Measurements from ENCODE around the gene NKAPL. TPM values are rescaled to one million over a fixed set of nuclear protein-coding genes. Genes with fewer than 3 reads are reported as not detected.

Gene NKAPL
- total and polyA plus RNA-seq, 2 donors from 2014 or later: 1.2 to 1.7 TPM

DNA sequence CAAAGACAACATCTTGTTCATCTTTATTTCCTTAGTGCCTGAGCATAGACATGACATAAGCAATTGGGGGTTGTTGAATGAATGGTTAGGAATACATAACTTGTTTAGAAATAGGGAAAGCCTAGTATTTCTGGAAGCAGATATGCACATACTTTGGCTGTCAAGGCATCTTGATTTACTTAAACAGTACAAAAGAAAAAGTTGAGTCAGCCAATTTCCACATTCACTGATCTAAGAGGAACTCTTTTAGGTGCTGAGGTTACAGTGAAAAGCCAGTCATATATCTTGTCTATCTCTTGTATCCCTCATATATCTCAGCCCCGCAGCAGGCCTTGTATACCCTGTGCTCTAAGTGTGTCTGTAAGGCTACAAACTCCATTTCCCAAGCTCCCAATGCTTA is 18.6 kb upstream of the NKAPL start:
- FAIRE-seq: no peak
- H3K9ac ChIP-seq (ENCODE audit: low read length in 3 of 3): no peak overlapping the region

DNA sequence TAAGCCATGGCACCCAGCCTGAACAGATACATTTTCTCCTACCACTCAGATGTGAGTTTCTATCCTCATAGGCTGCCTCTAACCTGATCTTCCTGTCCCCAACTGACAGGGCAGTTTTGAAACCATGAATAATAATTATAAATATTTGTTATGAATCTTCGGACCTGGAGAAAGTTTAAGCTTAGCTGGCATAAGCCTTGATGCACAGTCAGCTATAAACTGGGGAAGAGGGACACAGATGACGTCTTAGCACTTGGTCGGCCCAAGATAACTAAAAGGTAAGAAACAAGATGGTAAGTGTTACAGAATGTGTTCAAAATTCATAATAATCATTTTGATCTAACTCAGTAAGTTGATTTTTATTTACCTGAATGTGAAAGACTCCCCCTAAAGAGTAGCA is 15.2 kb upstream of the NKAPL start:
- TF ChIP-seq, protein P1, sequence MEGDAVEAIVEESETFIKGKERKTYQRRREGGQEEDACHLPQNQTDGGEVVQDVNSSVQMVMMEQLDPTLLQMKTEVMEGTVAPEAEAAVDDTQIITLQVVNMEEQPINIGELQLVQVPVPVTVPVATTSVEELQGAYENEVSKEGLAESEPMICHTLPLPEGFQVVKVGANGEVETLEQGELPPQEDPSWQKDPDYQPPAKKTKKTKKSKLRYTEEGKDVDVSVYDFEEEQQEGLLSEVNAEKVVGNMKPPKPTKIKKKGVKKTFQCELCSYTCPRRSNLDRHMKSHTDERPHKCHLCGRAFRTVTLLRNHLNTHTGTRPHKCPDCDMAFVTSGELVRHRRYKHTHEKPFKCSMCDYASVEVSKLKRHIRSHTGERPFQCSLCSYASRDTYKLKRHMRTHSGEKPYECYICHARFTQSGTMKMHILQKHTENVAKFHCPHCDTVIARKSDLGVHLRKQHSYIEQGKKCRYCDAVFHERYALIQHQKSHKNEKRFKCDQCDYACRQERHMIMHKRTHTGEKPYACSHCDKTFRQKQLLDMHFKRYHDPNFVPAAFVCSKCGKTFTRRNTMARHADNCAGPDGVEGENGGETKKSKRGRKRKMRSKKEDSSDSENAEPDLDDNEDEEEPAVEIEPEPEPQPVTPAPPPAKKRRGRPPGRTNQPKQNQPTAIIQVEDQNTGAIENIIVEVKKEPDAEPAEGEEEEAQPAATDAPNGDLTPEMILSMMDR (IDR thresholded peaks at IDR 0.05; ENCODE audit: borderline replicate concordance, extremely low read depth, insufficient read depth): no peak
- H3K4me1 ChIP-seq (ENCODE audit: control insufficient read depth in 2 of 3, insufficient read depth in 2 of 3, low read depth in 1 of 3, low read length in 3 of 3): no peaks in the 10 kb centered on the region
- intact Hi-C loops (cut with DNase I): no loop called here
- peaks cover 5 to 21% (median 15%) of the 10 kb centered on the region in 3 donors for H3K36me3 ChIP-seq (ENCODE audit: control insufficient read depth in 2 of 3, insufficient read depth in 3 of 3, low read length in 3 of 3)
- no peaks in the 10 kb centered on the region for H3K27me3 ChIP-seq (ENCODE audit: control insufficient read depth, insufficient read depth, low read length)
- DNase-seq (no peak), FAIRE-seq (no peak)
- no peak overlapping the region for H3K9ac ChIP-seq (ENCODE audit: low read length in 3 of 3)
- no peaks in the 10 kb centered on the region for H3K9me3 ChIP-seq (ENCODE audit: control insufficient read depth in 2 of 3, insufficient read depth in 1 of 3, low read length in 3 of 3)
- H3K27ac ChIP-seq (ENCODE audit: low read depth in 2 of 2, low read length in 2 of 2): no peak overlapping the region
- H3K4me3 ChIP-seq (ENCODE audit: low read length in 3 of 3): no peak overlapping the region

More for the DNA sequence above, 18.6 kb upstream of the NKAPL start:
- Histone ChIP-seq H3K27me3 (ENCODE audit: control insufficient read depth, insufficient read depth, low read length) (no peaks in the 10 kb centered on the region), H3K27ac (ENCODE audit: low read depth in 2 of 2, low read length in 2 of 2) (no peak overlapping the region), H3K4me3 (ENCODE audit: low read length in 3 of 3) (no peak overlapping the region), H3K4me1 (ENCODE audit: control insufficient read depth in 2 of 3, insufficient read depth in 2 of 3, low read depth in 1 of 3, low read length in 3 of 3) (no peaks in the 10 kb centered on the region), H3K9me3 (ENCODE audit: control insufficient read depth in 2 of 3, insufficient read depth in 1 of 3, low read length in 3 of 3) (no peaks in the 10 kb centered on the region), H3K36me3 (ENCODE audit: control insufficient read depth in 2 of 3, insufficient read depth in 3 of 3, low read length in 3 of 3) (peaks cover under 1 to 10% (median 7%) of the 10 kb centered on the region in 3 donors)
- intact Hi-C loops (cut with DNase I): no loop called here
- DNase-seq: no peak
- TF ChIP-seq, protein P1 (IDR thresholded peaks at IDR 0.05; ENCODE audit: borderline replicate concordance, extremely low read depth, insufficient read depth): no peak

DNA sequence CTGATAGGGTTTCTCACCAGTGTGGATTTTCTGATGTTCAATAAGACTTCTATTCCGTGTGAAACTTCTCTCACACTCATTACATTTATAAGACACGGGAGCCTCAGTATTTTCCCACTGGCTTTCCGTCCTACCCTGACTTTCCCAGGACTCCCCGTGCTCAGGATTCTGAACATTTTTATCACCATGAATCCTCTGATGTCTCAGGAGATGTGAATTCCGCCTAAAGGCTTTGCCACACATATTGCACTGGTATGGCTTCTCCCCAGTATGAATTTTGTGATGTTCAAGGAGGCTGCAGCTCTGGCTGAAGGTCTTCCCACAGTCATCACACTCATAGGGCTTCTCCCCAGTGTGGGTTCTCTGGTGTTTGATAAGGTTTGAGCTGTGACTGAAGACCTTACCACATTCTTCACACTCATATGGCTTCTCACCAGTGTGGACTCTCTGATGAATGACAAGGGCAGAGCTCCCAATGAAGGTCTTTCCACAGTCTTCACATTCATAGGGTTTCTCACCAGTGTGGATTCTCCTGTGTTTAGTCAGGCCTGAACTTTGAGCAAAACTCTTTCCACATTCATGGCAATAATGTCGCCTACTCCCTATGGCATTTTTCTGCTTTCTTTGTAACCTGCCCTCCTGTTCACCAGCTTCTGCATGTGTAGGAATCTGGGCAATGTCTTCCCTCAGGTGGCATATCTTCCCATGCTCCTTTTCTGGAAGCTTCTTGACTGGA is 13.7 kb upstream of the NKAPL start:
- H3K36me3 ChIP-seq (ENCODE audit: control insufficient read depth in 2 of 3, insufficient read depth in 3 of 3, low read length in 3 of 3): peaks cover 5 to 21% (median 15%) of the 10 kb centered on the region in 3 donors
- FAIRE-seq (no peak), DNase-seq (no peak)
- intact Hi-C loops (cut with DNase I): no loop called here
- no peaks in the 10 kb centered on the region for H3K9me3 ChIP-seq (ENCODE audit: control insufficient read depth in 2 of 3, insufficient read depth in 1 of 3, low read length in 3 of 3)
- no peak overlapping the region for H3K27ac ChIP-seq (ENCODE audit: low read depth in 2 of 2, low read length in 2 of 2)
- no peaks in the 10 kb centered on the region for H3K27me3 ChIP-seq (ENCODE audit: control insufficient read depth, insufficient read depth, low read length)
- H3K4me3 ChIP-seq (ENCODE audit: low read length in 3 of 3): no peak overlapping the region
- peaks cover 0 to 2% (median 0%) of the 10 kb centered on the region in 3 donors for H3K4me1 ChIP-seq (ENCODE audit: control insufficient read depth in 2 of 3, insufficient read depth in 2 of 3, low read depth in 1 of 3, low read length in 3 of 3)
- no peak overlapping the region for H3K9ac ChIP-seq (ENCODE audit: low read length in 3 of 3)
- TF ChIP-seq, protein P1 (IDR thresholded peaks at IDR 0.05; ENCODE audit: borderline replicate concordance, extremely low read depth, insufficient read depth): no peak

Measured in kidney (tissue), 14 donors.